SU-DHL-6 (cell line): Measurements from ENCODE around the gene FASLG.

ENCODE experiments used
- CTCF ChIP-seq: fragments of 200-600 bp; sonication (generic); IDR thresholded peaks from one replicate; pipeline ENCODE4 v1.5.1; 2017; ENCODE audit warnings: antibody characterized with exemption, mild to moderate bottlenecking, low read length, moderate library complexity; ENCODE audit not compliant: insufficient read depth, poor library complexity, severe bottlenecking
- EZH2phosphoT487 ChIP-seq: fragments of 200-600 bp; sonication (generic), shearing (Covaris generic); conservative IDR thresholded peaks from 2 replicates; pipeline ENCODE4 v1.6.1; 2018; ENCODE audit warnings: mild to moderate bottlenecking, antibody characterized with exemption, low read length, moderate library complexity, mixed read lengths

- TF ChIP-seq CTCF (no peak), EZH2phosphoT487 (no peak)
Measured at GRCh38 chr1:172679000-172679772, 20.3 kb downstream of the FASLG start.
